ENCODE results near the gene RNASEH2B. TPM values are rescaled to one million over a fixed set of nuclear protein-coding genes. Genes with fewer than 3 reads are reported as not detected.

RNASEH2B gene
- total RNA-seq, 2 donors from 2014 or later: 37.7 to 44.1 TPM

DNA sequence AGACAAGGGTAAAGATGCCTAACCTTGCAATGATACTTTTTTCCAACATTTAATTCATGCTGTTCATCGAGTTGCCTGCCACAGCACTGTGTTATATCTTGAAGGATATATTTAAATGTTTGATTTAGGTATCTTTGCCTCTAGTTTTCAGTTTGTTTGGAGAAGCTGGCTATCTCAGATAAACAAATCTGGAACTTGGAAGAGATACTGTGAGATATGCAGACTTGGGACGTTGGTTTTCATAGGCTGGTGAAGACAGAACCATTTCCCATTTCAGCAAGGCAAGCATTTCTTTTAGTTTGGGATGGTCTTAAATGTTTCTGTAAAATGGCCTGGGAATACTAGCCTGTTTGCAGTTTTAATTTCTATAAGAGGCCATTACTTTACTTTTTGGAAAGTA lies 3.3 kb downstream of the RNASEH2B start:
- TF ChIP-seq, protein P1, sequence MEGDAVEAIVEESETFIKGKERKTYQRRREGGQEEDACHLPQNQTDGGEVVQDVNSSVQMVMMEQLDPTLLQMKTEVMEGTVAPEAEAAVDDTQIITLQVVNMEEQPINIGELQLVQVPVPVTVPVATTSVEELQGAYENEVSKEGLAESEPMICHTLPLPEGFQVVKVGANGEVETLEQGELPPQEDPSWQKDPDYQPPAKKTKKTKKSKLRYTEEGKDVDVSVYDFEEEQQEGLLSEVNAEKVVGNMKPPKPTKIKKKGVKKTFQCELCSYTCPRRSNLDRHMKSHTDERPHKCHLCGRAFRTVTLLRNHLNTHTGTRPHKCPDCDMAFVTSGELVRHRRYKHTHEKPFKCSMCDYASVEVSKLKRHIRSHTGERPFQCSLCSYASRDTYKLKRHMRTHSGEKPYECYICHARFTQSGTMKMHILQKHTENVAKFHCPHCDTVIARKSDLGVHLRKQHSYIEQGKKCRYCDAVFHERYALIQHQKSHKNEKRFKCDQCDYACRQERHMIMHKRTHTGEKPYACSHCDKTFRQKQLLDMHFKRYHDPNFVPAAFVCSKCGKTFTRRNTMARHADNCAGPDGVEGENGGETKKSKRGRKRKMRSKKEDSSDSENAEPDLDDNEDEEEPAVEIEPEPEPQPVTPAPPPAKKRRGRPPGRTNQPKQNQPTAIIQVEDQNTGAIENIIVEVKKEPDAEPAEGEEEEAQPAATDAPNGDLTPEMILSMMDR (conservative IDR thresholded peaks at IDR 0.05): no peak
- no peaks in the 10 kb centered on the region for H3K27me3 ChIP-seq (ENCODE audit: control insufficient read depth, insufficient read depth, low read length, poor library complexity, severe bottlenecking)
- H3K27ac Mint-ChIP-seq: no peak overlapping the region
- H3K36me3 Mint-ChIP-seq (ENCODE audit: low read depth): no peaks in the 10 kb centered on the region
- H3K4me1 ChIP-seq (ENCODE audit: control insufficient read depth, insufficient read depth, low read length): peaks cover 28% of the 10 kb centered on the region
- no peak overlapping the region for H3K4me3 Mint-ChIP-seq
- no peaks in the 10 kb centered on the region for H3K9me3 Mint-ChIP-seq
- no peaks in the 10 kb centered on the region for H3K36me3 ChIP-seq (ENCODE audit: control insufficient read depth, insufficient read depth, low read length)
- H3K27me3 Mint-ChIP-seq (ENCODE audit: insufficient read depth): no peaks in the 10 kb centered on the region
- peaks cover 44% of the 10 kb centered on the region for H3K4me1 Mint-ChIP-seq
- no peak overlapping the region for H3K4me3 ChIP-seq (ENCODE audit: low read length)
- H3K27ac ChIP-seq (ENCODE audit: low read depth, low read length): no peak overlapping the region
- H3K9ac ChIP-seq (ENCODE audit: extremely low read depth, low read length, poor library complexity, severe bottlenecking): no peak overlapping the region
- no peak for DNase-seq
- WGBS, 2 experiments (ENCODE audit: insufficient coverage in 1 of 2, insufficient read length in 1 of 2): 58 to 71% methylated on average over 1 to 2 of the region's 2 CpGs
- no peaks in the 10 kb centered on the region for H3K9me3 ChIP-seq (ENCODE audit: control insufficient read depth, low read length)

DNA sequence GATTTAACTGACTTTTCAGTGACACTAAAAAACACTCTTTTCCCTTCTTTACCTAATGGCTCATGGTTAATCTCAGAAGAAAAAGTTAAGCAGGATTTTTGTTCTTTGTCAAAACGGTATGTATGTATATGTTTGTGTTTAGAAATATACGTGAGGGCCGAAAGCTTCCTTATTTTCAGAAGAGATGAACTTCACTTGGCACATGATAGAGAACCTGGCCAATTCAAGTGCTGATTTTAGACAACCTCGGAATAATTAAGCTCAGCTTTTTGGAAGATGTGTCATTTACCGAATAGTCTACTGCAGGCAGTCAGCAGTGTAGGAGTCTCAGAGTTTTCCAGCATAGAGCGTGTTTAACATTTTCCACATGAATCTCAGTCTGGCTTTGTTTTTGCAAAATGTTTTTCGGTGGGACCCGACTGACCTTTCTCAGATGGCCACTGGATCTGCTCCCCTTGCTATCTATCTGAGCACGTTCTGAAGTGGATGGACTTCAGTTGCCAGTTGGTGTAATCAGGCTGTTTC lies 4.6 kb downstream of the RNASEH2B start:
- Mint-ChIP-seq H3K4me1 (peaks cover 44% of the 10 kb centered on the region), H3K9me3 (no peaks in the 10 kb centered on the region), H3K27ac (no peak overlapping the region), H3K4me3 (no peak overlapping the region), H3K27me3 (ENCODE audit: insufficient read depth) (no peaks in the 10 kb centered on the region), H3K36me3 (ENCODE audit: low read depth) (no peaks in the 10 kb centered on the region)
- peaks cover 28% of the 10 kb centered on the region for H3K4me1 ChIP-seq (ENCODE audit: control insufficient read depth, insufficient read depth, low read length)
- no peak overlapping the region for H3K4me3 ChIP-seq (ENCODE audit: low read length)
- H3K27me3 ChIP-seq (ENCODE audit: control insufficient read depth, insufficient read depth, low read length, poor library complexity, severe bottlenecking): no peaks in the 10 kb centered on the region
- TF ChIP-seq, protein P1 (conservative IDR thresholded peaks at IDR 0.05): no peak
- H3K9me3 ChIP-seq (ENCODE audit: control insufficient read depth, low read length): no peaks in the 10 kb centered on the region
- 93 to 97% methylated on average over 8 to 9 of the region's 9 CpGs for WGBS, 2 experiments (ENCODE audit: insufficient coverage in 1 of 2, insufficient read length in 1 of 2)
- H3K36me3 ChIP-seq (ENCODE audit: control insufficient read depth, insufficient read depth, low read length): no peaks in the 10 kb centered on the region
- H3K9ac ChIP-seq (ENCODE audit: extremely low read depth, low read length, poor library complexity, severe bottlenecking): no peak overlapping the region
- no peak for DNase-seq
- H3K27ac ChIP-seq (ENCODE audit: low read depth, low read length): no peak overlapping the region

DNA sequence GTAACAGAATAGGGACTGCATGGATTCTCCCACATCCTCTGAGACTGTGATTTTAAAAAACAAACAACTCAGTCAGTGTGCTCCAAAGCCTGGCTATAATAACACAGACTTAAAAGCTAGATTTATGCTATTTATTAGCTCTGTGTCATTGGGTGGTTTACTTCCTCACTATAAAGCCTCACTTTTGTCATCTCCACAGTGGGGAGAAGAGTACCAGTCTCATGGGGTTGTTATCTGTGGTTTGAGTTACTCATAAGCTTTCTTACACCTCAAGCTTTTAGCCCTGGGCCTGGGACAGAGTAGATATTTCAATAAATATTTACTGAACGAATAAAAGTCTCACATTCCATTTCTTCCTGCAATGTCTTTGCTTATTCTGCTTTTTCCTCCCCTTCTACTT lies 5.3 kb downstream of the RNASEH2B start:
- Histone ChIP-seq H3K4me3 (ENCODE audit: low read length) (no peak overlapping the region), H3K27me3 (ENCODE audit: control insufficient read depth, insufficient read depth, low read length, poor library complexity, severe bottlenecking) (no peaks in the 10 kb centered on the region), H3K4me1 (ENCODE audit: control insufficient read depth, insufficient read depth, low read length) (peaks cover 28% of the 10 kb centered on the region), H3K9ac (ENCODE audit: extremely low read depth, low read length, poor library complexity, severe bottlenecking) (no peak overlapping the region), H3K36me3 (ENCODE audit: control insufficient read depth, insufficient read depth, low read length) (no peaks in the 10 kb centered on the region), H3K9me3 (ENCODE audit: control insufficient read depth, low read length) (no peaks in the 10 kb centered on the region), H3K27ac (ENCODE audit: low read depth, low read length) (no peak overlapping the region)
- Mint-ChIP-seq H3K4me1 (peaks cover 44% of the 10 kb centered on the region), H3K4me3 (no peak overlapping the region), H3K9me3 (no peaks in the 10 kb centered on the region), H3K27ac (no peak overlapping the region), H3K36me3 (ENCODE audit: low read depth) (peaks cover 2% of the 10 kb centered on the region), H3K27me3 (ENCODE audit: insufficient read depth) (no peaks in the 10 kb centered on the region)
- DNase-seq: no peak
- TF ChIP-seq, protein P1 (conservative IDR thresholded peaks at IDR 0.05): no peak
- WGBS, 2 experiments (ENCODE audit: insufficient coverage in 1 of 2, insufficient read length in 1 of 2): 87 to 90% methylated on average over 1 of the region's 1 CpG

Measured in endodermal cell (in vitro differentiated cells).